Endothelial cell of umbilical vein (primary cell): Measurements from ENCODE around the gene ROBO4. TPM values are rescaled to one million over a fixed set of nuclear protein-coding genes. Genes with fewer than 3 reads are reported as not detected.

ENCODE experiments used
- BruUV-seq: library from RNA; stranded (reverse); fragments of 400-500 nt; replicated peaks from 2 replicates; lab custom pipeline; 2021; lab: Mats Ljungman, UMichigan
- CTCF ChIA-PET: fragments of 300-600, 350-600 bp; sonication (Branson Sonifier 250); formaldehyde crosslinking; loops from one replicate; lab custom pipeline; 2021; ENCODE audit warnings: antibody characterized with exemption, inconsistent platforms; lab: Charles Lee
- POLR2A ChIA-PET: fragments of 300-600, 350-600 bp; sonication (Branson Sonifier 250); formaldehyde crosslinking; loops from one replicate; lab custom pipeline; 2021; ENCODE audit warnings: antibody characterized with exemption, inconsistent platforms; lab: Charles Lee
- DNase-seq: peaks from one replicate; pipeline ENCODE4 v3.0.0-alpha.2; 2011; ENCODE audit warnings: low read depth, low spot score
- FAIRE-seq: peaks from 2 replicates; lab custom pipeline; 2011; peaks lifted over from hg19 to GRCh38; lab: Jason Lieb, UNC
- H2AFZ ChIP-seq: 2 replicates; pipeline ENCODE4 v1.6.0; 2012; ENCODE audit warnings: low read depth, low read length, control low read depth, inconsistent platforms
- H3K27ac ChIP-seq: 2 replicates; pipeline ENCODE4 v1.5.1; 2011; ENCODE audit warnings: low read depth, mild to moderate bottlenecking, control low read depth, low read length, moderate library complexity; ENCODE audit not compliant: insufficient read depth
- H3K27me3 ChIP-seq, 2 experiments: 2 replicates each; pipeline versions ENCODE4 v1.6.0 to v1.6.1; 2011; ENCODE audit warnings: low read length in 2 of 2, mixed read lengths in 1 of 2; ENCODE audit not compliant: control insufficient read depth in 2 of 2, insufficient read depth in 2 of 2
- H3K36me3 ChIP-seq, 2 experiments: 2 replicates in 1 of 2; 3 replicates in 1 of 2; pipeline ENCODE4 v1.5.1; 2011; ENCODE audit warnings: low read length in 2 of 2, mild to moderate bottlenecking in 1 of 2, moderate library complexity in 1 of 2; ENCODE audit not compliant: control insufficient read depth in 2 of 2, insufficient read depth in 2 of 2; ENCODE audit errors: extremely low read depth in 1 of 2
- H3K4me1 ChIP-seq: 3 replicates; pipeline ENCODE4 v1.5.1; 2011; ENCODE audit warnings: mild to moderate bottlenecking, low read length; ENCODE audit not compliant: control insufficient read depth, insufficient read depth; ENCODE audit errors: extremely low read depth
- H3K4me2 ChIP-seq: 2 replicates; pipeline ENCODE4 v1.6.1; 2011; ENCODE audit warnings: low read length, control low read depth, mixed read lengths; ENCODE audit not compliant: insufficient read depth
- H3K4me3 ChIP-seq, 3 experiments: fragments of 200-600 bp in 1 of 3; sonication (generic), shearing (Covaris generic) in 1 of 3; replicated peaks in 1 of 3; 2 replicates each; pipeline ENCODE4 v1.5.1; 2011 to 2016; ENCODE audit warnings: control low read depth in 3 of 3, low read length in 3 of 3, mild to moderate bottlenecking in 2 of 3, inconsistent platforms in 1 of 3, low read depth in 1 of 3, moderate library complexity in 1 of 3; ENCODE audit not compliant: insufficient read depth in 1 of 3
- H3K79me2 ChIP-seq: 2 replicates; pipeline ENCODE4 v1.6.0; 2012; ENCODE audit warnings: low read length, inconsistent platforms; ENCODE audit not compliant: control insufficient read depth, insufficient read depth
- H3K9ac ChIP-seq: replicated peaks from 2 replicates; pipeline ENCODE3; 2011; ENCODE audit warnings: low read length, control low read depth; ENCODE audit not compliant: insufficient read depth; ENCODE audit errors: extremely low read depth
- H3K9me1 ChIP-seq: replicated peaks from 3 replicates; pipeline ENCODE4 v1.6.0; 2011; ENCODE audit warnings: mild to moderate bottlenecking, low read length; ENCODE audit not compliant: control insufficient read depth, insufficient read depth; ENCODE audit errors: extremely low read depth
- H3K9me3 ChIP-seq: replicated peaks from 2 replicates; pipeline ENCODE4 v1.5.1; 2012; ENCODE audit warnings: low read length, inconsistent platforms; ENCODE audit not compliant: control insufficient read depth, insufficient read depth
- H4K20me1 ChIP-seq: replicated peaks from 2 replicates; pipeline ENCODE3; 2011; ENCODE audit warnings: mild to moderate bottlenecking, low read length; ENCODE audit not compliant: control insufficient read depth, insufficient read depth; ENCODE audit errors: extremely low read depth
- EZH2 ChIP-seq: IDR thresholded peaks from 2 replicates; pipeline ENCODE4 v1.6.1; 2012; ENCODE audit warnings: borderline replicate concordance, low read depth, mild to moderate bottlenecking, moderate library complexity, low read length, inconsistent platforms; ENCODE audit not compliant: severe bottlenecking
- FOS ChIP-seq: IDR thresholded peaks from 2 replicates; pipeline ENCODE4 v1.6.1; 2011; ENCODE audit warnings: mild to moderate bottlenecking, low read length, moderate library complexity, borderline replicate concordance; ENCODE audit not compliant: insufficient read depth
- GATA2 ChIP-seq: IDR thresholded peaks from 2 replicates; pipeline ENCODE4 v1.7.0; 2011; ENCODE audit warnings: low read depth, mild to moderate bottlenecking, moderate library complexity, mixed read lengths, low read length; ENCODE audit not compliant: insufficient read length, insufficient read depth
- JUN ChIP-seq: IDR thresholded peaks from 2 replicates; pipeline ENCODE4 v1.6.1; 2011; ENCODE audit warnings: borderline replicate concordance, low read depth; ENCODE audit not compliant: insufficient read length, insufficient read depth
- MYC ChIP-seq: IDR thresholded peaks from one replicate; pipeline ENCODE4 v1.6.1; 2011; ENCODE audit warnings: mild to moderate bottlenecking, low read depth, low read length
- POLR2A ChIP-seq: IDR thresholded peaks from 2 replicates; pipeline ENCODE4 v1.6.1; 2012; ENCODE audit warnings: low read depth, mild to moderate bottlenecking, control low read depth, low read length
- POLR2AphosphoS5 ChIP-seq: IDR thresholded peaks from 2 replicates; pipeline ENCODE4 v1.6.1; 2012; ENCODE audit warnings: low read depth, mild to moderate bottlenecking, control low read depth, low read length, moderate library complexity; ENCODE audit not compliant: insufficient read depth
- dilution Hi-C: fragments of 300-500 bp; cut with MboI; formaldehyde crosslinking; loops from one replicate; pipeline ENCODE4 v1.15.0; 2019; ENCODE audit warnings: low sequenced_read_pairs; ENCODE audit not compliant: extremely low pct_ligation_motif_present
- intact Hi-C: fragments of 100-400 bp; cut with micrococcal nuclease; formaldehyde crosslinking; loops from one replicate; pipeline ENCODE4 v1.10.0; 2022
- polyA plus RNA-seq, 4 experiments: library from polyadenylated mRNA; depleted of rRNA in 3 of 4; stranded (reverse) in 3 of 4; unstranded in 1 of 4; fragments of >200 nt; gene quantifications; 2 replicates each; pipeline versions ENCODE4 v1.2.1 to v1.2.3, GENCODE V29; 2011 to 2012; ENCODE audit warnings: missing spikeins in 1 of 4
- total RNA-seq: library from RNA; stranded (reverse); gene quantifications from 2 replicates; pipeline ENCODE4 v1.2.3, GENCODE V29; 2021
- TF ChIP-seq, protein P1 (sequence below): IDR thresholded peaks from 2 replicates; pipeline ENCODE4 v1.6.1; 2011; ENCODE audit not compliant: insufficient read depth, insufficient read length
- TF ChIP-seq, protein P2 (sequence below), 2 donors: IDR thresholded peaks; 1 replicate in 1 of 2; 2 replicates in 1 of 2; pipeline ENCODE4 v1.5.1; 2011; ENCODE audit warnings: low read length in 2 of 2, mild to moderate bottlenecking in 2 of 2, moderate library complexity in 2 of 2, control low read depth in 1 of 2, inconsistent platforms in 1 of 2, low read depth in 1 of 2; ENCODE audit not compliant: insufficient read depth in 1 of 2; ENCODE audit errors: extremely low read depth in 1 of 2

Gene ROBO4
- total and polyA plus RNA-seq, 2 donors (not counting 3 experiments of a cell fraction or from before 2014, with no cell fraction given), result 260 to 474 TPM

DNA sequence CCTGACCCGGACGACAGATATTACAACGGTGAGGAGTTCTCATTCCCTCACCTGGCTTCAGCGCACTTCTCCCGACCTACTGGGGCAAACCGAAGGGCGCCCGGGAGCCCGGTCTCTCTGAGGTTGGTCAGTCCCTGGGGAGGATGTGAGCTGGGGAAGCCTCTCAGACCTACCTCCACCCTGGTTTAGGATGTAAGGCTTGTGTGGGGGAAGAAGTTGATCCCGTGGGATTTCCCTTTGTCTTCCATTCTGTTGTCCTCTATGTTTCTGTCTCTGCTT, 20.1 kb downstream of the ROBO4 start:
- Histone ChIP-seq H3K4me2 (peak overlapping the region; percentile 70), H3K36me3 (no peaks in the 10 kb centered on the region), H2AFZ (no peak overlapping the region), H4K20me1 (no peaks in the 10 kb centered on the region), H3K27ac (no peak overlapping the region), H3K9me3 (no peaks in the 10 kb centered on the region), H3K27me3 (peaks cover 11 to 12% of the 10 kb centered on the region in 2 experiments), H3K4me1 (peaks cover 28% of the 10 kb centered on the region), H3K9me1 (no peaks in the 10 kb centered on the region), H3K9ac (peak overlapping the region; percentile 68), H3K4me3 (peak overlapping the region; percentile 41 to 49 (median 47)), H3K79me2 (no peaks in the 10 kb centered on the region)
- dilution Hi-C loops, result no loop called here
- TF ChIP-seq, protein P1, sequence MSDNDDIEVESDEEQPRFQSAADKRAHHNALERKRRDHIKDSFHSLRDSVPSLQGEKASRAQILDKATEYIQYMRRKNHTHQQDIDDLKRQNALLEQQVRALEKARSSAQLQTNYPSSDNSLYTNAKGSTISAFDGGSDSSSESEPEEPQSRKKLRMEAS, result no peak
- TF ChIP-seq FOS, result no peak
- no peak for TF ChIP-seq EZH2
- no peak for TF ChIP-seq POLR2AphosphoS5
- TF ChIP-seq JUN, result no peak
- TF ChIP-seq MYC, result no peak
- no peak for TF ChIP-seq POLR2A
- TF ChIP-seq GATA2, result no peak
- TF ChIP-seq, protein P2, sequence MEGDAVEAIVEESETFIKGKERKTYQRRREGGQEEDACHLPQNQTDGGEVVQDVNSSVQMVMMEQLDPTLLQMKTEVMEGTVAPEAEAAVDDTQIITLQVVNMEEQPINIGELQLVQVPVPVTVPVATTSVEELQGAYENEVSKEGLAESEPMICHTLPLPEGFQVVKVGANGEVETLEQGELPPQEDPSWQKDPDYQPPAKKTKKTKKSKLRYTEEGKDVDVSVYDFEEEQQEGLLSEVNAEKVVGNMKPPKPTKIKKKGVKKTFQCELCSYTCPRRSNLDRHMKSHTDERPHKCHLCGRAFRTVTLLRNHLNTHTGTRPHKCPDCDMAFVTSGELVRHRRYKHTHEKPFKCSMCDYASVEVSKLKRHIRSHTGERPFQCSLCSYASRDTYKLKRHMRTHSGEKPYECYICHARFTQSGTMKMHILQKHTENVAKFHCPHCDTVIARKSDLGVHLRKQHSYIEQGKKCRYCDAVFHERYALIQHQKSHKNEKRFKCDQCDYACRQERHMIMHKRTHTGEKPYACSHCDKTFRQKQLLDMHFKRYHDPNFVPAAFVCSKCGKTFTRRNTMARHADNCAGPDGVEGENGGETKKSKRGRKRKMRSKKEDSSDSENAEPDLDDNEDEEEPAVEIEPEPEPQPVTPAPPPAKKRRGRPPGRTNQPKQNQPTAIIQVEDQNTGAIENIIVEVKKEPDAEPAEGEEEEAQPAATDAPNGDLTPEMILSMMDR (IDR thresholded peaks at IDR 0.05; ENCODE audit: extremely low read depth in 1 of 2, insufficient read depth in 1 of 2, low read depth in 1 of 2, low read length in 2 of 2), result no peak
- ChIA-PET POLR2A (interaction anchor here (0.6 to 1.4 kb wide), 3 partner anchors 14 to 233 kb away, joined by 3 to 5 read pairs (median 4); no protein-coding TSS in a partner anchor), CTCF (interaction anchor here (1.4 to 3.5 kb wide), 4 partner anchors 12 to 468 kb away, joined by 4 to 70 read pairs (median 5); partner anchors contain the start of gene ROBO4)
- intact Hi-C loops, result loop anchor here (2.0 kb wide), 2 partner anchors 233 to 263 kb away; partner anchors contain the start of gene TMEM218
- no peak for DNase-seq
- FAIRE-seq, result peak; percentile 53
- no TSS peak for BruUV-seq
